Measurements from ENCODE around the gene KCNAB1.

GRCh38 chr3:156351783-156352182 lies 231.4 kb downstream of the KCNAB1 start:
- no peak for TF ChIP-seq POLR2AphosphoS5 (IDR thresholded peaks at IDR 0.05; ENCODE audit: low read depth, low read length)
- TF ChIP-seq TAF1 (IDR thresholded peaks at IDR 0.05; ENCODE audit: borderline replicate concordance, insufficient read depth, low read length) = no peak
- TF ChIP-seq REST (IDR thresholded peaks at IDR 0.05; ENCODE audit: insufficient read depth in 1 of 2, low read depth in 2 of 2, low read length in 2 of 2) = no peak
- TF ChIP-seq SIN3A (IDR thresholded peaks at IDR 0.05; ENCODE audit: borderline replicate concordance, insufficient read depth, low read length) = no peak
- TF ChIP-seq FOXP2 (optimal IDR thresholded peaks at IDR 0.05; ENCODE audit: borderline replicate concordance, extremely low read depth, extremely low read length, insufficient read depth) = no peak

All from PFSK-1 (cell line).